Stimulated activated CD4-positive, alpha-beta T cell treated with anti-CD3 and anti-CD28 coated beads, Interleukin-12 subunit alpha, Interleukin-12 subunit beta, amount 100 ng/mL, for 24 hours (primary cell): ENCODE results near the gene SUSD1.
"Not testable (repeated sequence)": the region's sequence is repeated elsewhere in the genome, so short reads cannot be mapped to it uniquely, and the experiment has no call there.

Source experiments
- DNase-seq, 2 experiments: peaks; one replicate each; pipeline ENCODE4 v3.0.0-alpha.2; 2020; ENCODE audit warnings: low read depth in 2 of 2

SUSD1 gene

GRCh38 chr9:112174965-112175795, at the start of gene SUSD1:
Gene SUSD1 (minus strand): TSS chr9:112175297. CDS start chr9:112175235, 62 bp downstream.
- DNase-seq = no peak

GRCh38 chr9:112224401-112225289, 49.5 kb upstream of the SUSD1 start:
- no peak for DNase-seq

GRCh38 chr9:112218908-112219307, 43.8 kb upstream of the SUSD1 start:
- DNase-seq = no peak

GRCh38 chr9:112212926-112213325, 37.8 kb upstream of the SUSD1 start:
- DNase-seq = no peak

GRCh38 chr9:112207451-112207850, 32.4 kb upstream of the SUSD1 start:
- DNase-seq = no peak

GRCh38 chr9:112203536-112203935, 28.4 kb upstream of the SUSD1 start:
- no peak for DNase-seq

- no peak for DNase-seq
Measured at GRCh38 chr9:112200711-112201110, 25.6 kb upstream of the SUSD1 start.

- DNase-seq = no peak
Measured at GRCh38 chr9:112198646-112199045, 23.5 kb upstream of the SUSD1 start.

- no peak for DNase-seq
Measured at GRCh38 chr9:112194969-112195431, 19.9 kb upstream of the SUSD1 start.

GRCh38 chr9:112193572-112194288, 18.6 kb upstream of the SUSD1 start:
- no peak for DNase-seq

- not testable (repeated sequence) for DNase-seq
Measured at GRCh38 chr9:112190320-112190719, 15.2 kb upstream of the SUSD1 start.

- no peak for DNase-seq
Measured at GRCh38 chr9:112188884-112189283, 13.8 kb upstream of the SUSD1 start.

- no peak for DNase-seq
Measured at GRCh38 chr9:112187404-112187803, 12.3 kb upstream of the SUSD1 start.

- DNase-seq = no peak
Measured at GRCh38 chr9:112186695-112187094, 11.6 kb upstream of the SUSD1 start.

GRCh38 chr9:112184946-112185345, 9.8 kb upstream of the SUSD1 start:
- DNase-seq = no peak

- no peak for DNase-seq
Measured at GRCh38 chr9:112184221-112184620, 9.1 kb upstream of the SUSD1 start.

- DNase-seq = no peak
Measured at GRCh38 chr9:112180387-112180881, 5.3 kb upstream of the SUSD1 start.

GRCh38 chr9:112179816-112180215, 4.7 kb upstream of the SUSD1 start:
- no peak for DNase-seq

GRCh38 chr9:112176524-112176923, 1.4 kb upstream of the SUSD1 start:
- DNase-seq = no peak

GRCh38 chr9:112175796-112176315, 759 bp upstream of the SUSD1 start:
- DNase-seq = no peak

- DNase-seq = peak; percentile 33 to 66
Measured at GRCh38 chr9:112174222-112174964, 704 bp downstream of the SUSD1 start.
